Myocyte (in vitro differentiated cells): ENCODE data around the gene NEFH. TPM values are rescaled to one million over a fixed set of nuclear protein-coding genes. Genes with fewer than 3 reads are reported as not detected.

ENCODE experiments used
- total RNA-seq: library from RNA; depleted of rRNA; stranded (reverse); fragments of >200 nt; gene quantifications from 2 replicates; pipeline ENCODE4 v1.2.3, GENCODE V29; 2014

The NEFH gene
- total RNA-seq, 1 donor from 2014 or later: 2.0 TPM

Other genes with a start within 250 kb of the NEFH start
- gene RHBDD3, start 212.2 kb upstream of the NEFH start, total RNA-seq: 47.7 and 48.4 TPM in 2 replicates
- 232 and 242 TPM in 2 replicates for gene EWSR1, start 211.9 kb upstream of the NEFH start, total RNA-seq
- 20.4 and 34.9 TPM in 2 replicates for gene GAS2L1, start 173.6 kb upstream of the NEFH start, total RNA-seq
- gene RASL10A, start 164.5 kb upstream of the NEFH start, total RNA-seq: 2.5 and 9.5 TPM in 2 replicates
- 39.9 and 43.3 TPM in 2 replicates for gene AP1B1, start 91.6 kb upstream of the NEFH start, total RNA-seq
- not detected in 2 replicates for gene RFPL1, start 41.6 kb upstream of the NEFH start, total RNA-seq
- gene THOC5, start 73.5 kb downstream of the NEFH start, total RNA-seq: 28.7 and 34.9 TPM in 2 replicates
- 15.2 and 22.4 TPM in 2 replicates for gene NIPSNAP1, start 100.9 kb downstream of the NEFH start, total RNA-seq
- 71.1 and 77.8 TPM in 2 replicates for gene NF2, start 123.4 kb downstream of the NEFH start, total RNA-seq
- 0.05 and 0.16 TPM in 2 replicates for gene CABP7, start 239.8 kb downstream of the NEFH start, total RNA-seq